GM23338 (cell line): Measurements from ENCODE around the gene AFAP1.

Experiments
- POLR2AphosphoS5 ChIP-seq: IDR thresholded peaks from 2 replicates; pipeline ENCODE4 v1.6.1; 2016; ENCODE audit warnings: antibody characterized with exemption, low read depth
- TF ChIP-seq, protein P1 (sequence below): IDR thresholded peaks from 2 replicates; pipeline ENCODE4 v1.6.1; 2016; ENCODE audit warnings: antibody characterized with exemption
- TF ChIP-seq, protein P2 (sequence below), 2 experiments: fragments of 200-600 bp in 1 of 2; sonication (generic) in 1 of 2; conservative IDR thresholded peaks; 2 replicates each; pipeline versions ENCODE4 v1.5.1 to v1.6.1; 2016 to 2017; ENCODE audit warnings: antibody characterized with exemption in 2 of 2, low read depth in 2 of 2, mild to moderate bottlenecking in 2 of 2, moderate library complexity in 1 of 2

DNA sequence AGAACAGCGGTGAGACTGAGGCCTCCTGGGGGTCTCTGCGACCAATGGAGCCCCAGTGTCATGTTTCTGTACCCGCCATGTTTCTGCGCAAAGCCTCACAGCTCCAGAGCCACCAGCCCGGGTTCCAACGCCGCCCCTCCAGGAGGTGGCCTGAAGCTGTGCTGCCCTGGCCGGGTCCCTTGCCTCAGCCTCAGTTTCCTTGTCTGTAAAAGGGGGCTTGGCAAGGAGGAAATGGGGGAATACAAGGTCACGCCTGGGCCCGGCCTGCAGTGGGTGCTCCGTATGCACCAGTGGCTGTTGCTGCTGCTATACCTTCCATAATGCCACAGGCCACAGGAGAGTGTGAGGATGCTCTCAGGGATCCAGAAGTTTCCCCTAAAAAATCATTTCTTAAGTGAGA, 229.5 kb downstream of the AFAP1 start:
- TF ChIP-seq, protein P1, sequence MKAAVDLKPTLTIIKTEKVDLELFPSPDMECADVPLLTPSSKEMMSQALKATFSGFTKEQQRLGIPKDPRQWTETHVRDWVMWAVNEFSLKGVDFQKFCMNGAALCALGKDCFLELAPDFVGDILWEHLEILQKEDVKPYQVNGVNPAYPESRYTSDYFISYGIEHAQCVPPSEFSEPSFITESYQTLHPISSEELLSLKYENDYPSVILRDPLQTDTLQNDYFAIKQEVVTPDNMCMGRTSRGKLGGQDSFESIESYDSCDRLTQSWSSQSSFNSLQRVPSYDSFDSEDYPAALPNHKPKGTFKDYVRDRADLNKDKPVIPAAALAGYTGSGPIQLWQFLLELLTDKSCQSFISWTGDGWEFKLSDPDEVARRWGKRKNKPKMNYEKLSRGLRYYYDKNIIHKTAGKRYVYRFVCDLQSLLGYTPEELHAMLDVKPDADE, result no peak
- TF ChIP-seq, protein P2, sequence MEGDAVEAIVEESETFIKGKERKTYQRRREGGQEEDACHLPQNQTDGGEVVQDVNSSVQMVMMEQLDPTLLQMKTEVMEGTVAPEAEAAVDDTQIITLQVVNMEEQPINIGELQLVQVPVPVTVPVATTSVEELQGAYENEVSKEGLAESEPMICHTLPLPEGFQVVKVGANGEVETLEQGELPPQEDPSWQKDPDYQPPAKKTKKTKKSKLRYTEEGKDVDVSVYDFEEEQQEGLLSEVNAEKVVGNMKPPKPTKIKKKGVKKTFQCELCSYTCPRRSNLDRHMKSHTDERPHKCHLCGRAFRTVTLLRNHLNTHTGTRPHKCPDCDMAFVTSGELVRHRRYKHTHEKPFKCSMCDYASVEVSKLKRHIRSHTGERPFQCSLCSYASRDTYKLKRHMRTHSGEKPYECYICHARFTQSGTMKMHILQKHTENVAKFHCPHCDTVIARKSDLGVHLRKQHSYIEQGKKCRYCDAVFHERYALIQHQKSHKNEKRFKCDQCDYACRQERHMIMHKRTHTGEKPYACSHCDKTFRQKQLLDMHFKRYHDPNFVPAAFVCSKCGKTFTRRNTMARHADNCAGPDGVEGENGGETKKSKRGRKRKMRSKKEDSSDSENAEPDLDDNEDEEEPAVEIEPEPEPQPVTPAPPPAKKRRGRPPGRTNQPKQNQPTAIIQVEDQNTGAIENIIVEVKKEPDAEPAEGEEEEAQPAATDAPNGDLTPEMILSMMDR (conservative IDR thresholded peaks at IDR 0.05; ENCODE audit: low read depth in 2 of 2), result no peak
- TF ChIP-seq POLR2AphosphoS5, result no peak
